Middle frontal gyrus (tissue), 1 donor: ENCODE data around the gene CLEC2B.

ENCODE experiments used
- DNase-seq: peaks from one replicate; pipeline ENCODE4 v3.0.0-alpha.2; 2015; ENCODE audit warnings: low spot score; ENCODE audit errors: extremely low spot score

The CLEC2B gene

GRCh38 chr12:9809866-9810265 lies 59.3 kb downstream of the CLEC2B start:
- no peak for DNase-seq

- DNase-seq: no peak
These were observed 59.8 kb downstream of the CLEC2B start for GRCh38 chr12:9809338-9809737.

- no peak for DNase-seq
These were observed 60.6 kb downstream of the CLEC2B start for GRCh38 chr12:9808504-9808903.

GRCh38 chr12:9806714-9807113 lies 62.4 kb downstream of the CLEC2B start:
- DNase-seq: no peak

- no peak for DNase-seq
These were observed 63.3 kb downstream of the CLEC2B start for GRCh38 chr12:9805883-9806282.
